HCT116 (cell line): ENCODE results near the gene SLC34A2. TPM values are rescaled to one million over a fixed set of nuclear protein-coding genes. Genes with fewer than 3 reads are reported as not detected.

Source experiments
- ATAC-seq: fragments of 200-7000 bp; cut with Tn5 transposase; 2 replicates; pipeline ENCODE4 v1.9.1; 2020; ENCODE audit warnings: mild to moderate bottlenecking, moderate library complexity
- BruUV-seq: library from RNA; stranded (reverse); fragments of 400-500 nt; replicated peaks from 2 replicates; lab custom pipeline; 2021; lab: Mats Ljungman, UMichigan
- CTCF ChIA-PET: fragments of 300-600 bp; sonication (Branson Sonifier 250); formaldehyde crosslinking; loops from one replicate; lab custom pipeline; 2021; ENCODE audit warnings: antibody characterized with exemption; lab: Charles Lee
- POLR2A ChIA-PET: fragments of 300-600, 350-600 bp; sonication (Branson Sonifier 250); formaldehyde crosslinking; loops from one replicate; lab custom pipeline; 2021; ENCODE audit warnings: antibody characterized with exemption; lab: Charles Lee
- RAD21 ChIA-PET, 2 experiments: fragments of 300-600 bp; sonication (Branson Sonifier 250); formaldehyde crosslinking; loops; one replicate each; lab custom pipeline; 2023; ENCODE audit warnings: low total read pairs in 2 of 2; ENCODE audit not compliant: uncharacterized antibody in 2 of 2, unreplicated experiment in 2 of 2, low non-redundant PET in 1 of 2; lab: Charles Lee
- DNase-seq: peaks from one replicate; pipeline ENCODE4 v3.0.0-alpha.2; 2010; ENCODE audit warnings: low read depth, low spot score
- H2AFZ ChIP-seq: fragments of 200-600 bp; shearing (Covaris generic), sonication (generic); 2 replicates; pipeline ENCODE4 v1.6.1; 2017; ENCODE audit warnings: low read depth, mixed run types, mixed read lengths, antibody characterized with exemption, low read length; ENCODE audit not compliant: poor library complexity, severe bottlenecking
- H3K27ac ChIP-seq: 2 replicates; pipeline ENCODE4 v1.5.1; 2012; ENCODE audit warnings: low read depth, low read length
- H3K27me3 ChIP-seq: fragments of 200-600 bp; sonication (generic); 2 replicates; pipeline ENCODE4 v1.6.1; 2016; ENCODE audit warnings: mixed run types, low read length, mixed read lengths; ENCODE audit not compliant: insufficient read depth
- H3K36me3 ChIP-seq, 2 experiments: fragments of 200-500 bp in 1 of 2; fragments of 200-600 bp in 1 of 2; sonication (Bioruptor generic) in 1 of 2; sonication (generic) in 1 of 2; 2 replicates each; pipeline versions ENCODE4 v1.5.1 to v1.6.1; 2014 to 2016; ENCODE audit warnings: low read length in 2 of 2, inconsistent platforms in 1 of 2, mixed read lengths in 1 of 2, mixed run types in 1 of 2; ENCODE audit not compliant: insufficient read depth in 2 of 2, control insufficient read depth in 1 of 2
- H3K4me1 ChIP-seq, 2 experiments: fragments of 200-600 bp in 1 of 2; sonication (generic) in 1 of 2; 2 replicates each; pipeline versions ENCODE4 v1.5.1 to v1.6.1; 2012 to 2017; ENCODE audit warnings: low read length in 2 of 2, inconsistent platforms in 1 of 2, mild to moderate bottlenecking in 1 of 2, mixed read lengths in 1 of 2, mixed run types in 1 of 2, moderate library complexity in 1 of 2; ENCODE audit not compliant: insufficient read depth in 2 of 2, control insufficient read depth in 1 of 2
- H3K4me2 ChIP-seq: fragments of 200-600 bp; sonication (generic); 2 replicates; pipeline ENCODE4 v1.6.1; 2017; ENCODE audit warnings: mixed run types, low read length, mixed read lengths
- H3K4me3 ChIP-seq, 2 experiments: fragments of 200-600 bp in 1 of 2; sonication (generic) in 1 of 2; replicated peaks in 1 of 2; 2 replicates each; pipeline ENCODE4 v1.5.1; 2011 to 2016; ENCODE audit warnings: low read length in 2 of 2, control low read depth in 1 of 2, low read depth in 1 of 2, mild to moderate bottlenecking in 1 of 2, mixed read lengths in 1 of 2, mixed run types in 1 of 2
- H3K79me2 ChIP-seq: fragments of 200-600 bp; sonication (generic); 2 replicates; pipeline ENCODE4 v1.6.1; 2017; ENCODE audit warnings: mild to moderate bottlenecking, mixed run types, low read length, moderate library complexity, mixed read lengths; ENCODE audit not compliant: insufficient read depth
- H3K9ac ChIP-seq: fragments of 200-600 bp; sonication (generic); 2 replicates; pipeline ENCODE4 v1.6.1; 2016; ENCODE audit warnings: low read length, mixed read lengths
- H3K9me2 ChIP-seq: fragments of 200-600 bp; sonication (generic), shearing (Covaris generic); 2 replicates; pipeline ENCODE4 v1.6.1; 2017; ENCODE audit warnings: mixed run types, mild to moderate bottlenecking, moderate library complexity; ENCODE audit not compliant: insufficient read depth
- H3K9me3 ChIP-seq, 2 experiments: fragments of 200-500 bp in 1 of 2; fragments of 200-600 bp in 1 of 2; sonication (Bioruptor generic) in 1 of 2; sonication (generic) in 1 of 2; 2 replicates each; pipeline ENCODE4 v1.6.1; 2014 to 2017; ENCODE audit warnings: low read length in 2 of 2, mixed read lengths in 2 of 2, inconsistent platforms in 1 of 2, low read depth in 1 of 2, mild to moderate bottlenecking in 1 of 2, mixed run types in 1 of 2, moderate library complexity in 1 of 2; ENCODE audit not compliant: control insufficient read depth in 1 of 2, insufficient read depth in 1 of 2
- H4K20me1 ChIP-seq: fragments of 200-600 bp; sonication (generic), shearing (Covaris generic); 2 replicates; pipeline ENCODE4 v1.6.1; 2017; ENCODE audit warnings: mixed run types, mild to moderate bottlenecking, moderate library complexity; ENCODE audit not compliant: insufficient read depth
- CBX3 ChIP-seq: IDR thresholded peaks from 2 replicates; pipeline ENCODE4 v1.6.1; 2012; ENCODE audit warnings: low read depth
- CEBPB ChIP-seq: IDR thresholded peaks from 2 replicates; pipeline ENCODE4 v1.6.1; 2012; ENCODE audit warnings: low read depth
- CTCF ChIP-seq, 3 experiments: fragments of 200-600 bp in 1 of 3; sonication (generic) in 1 of 3; IDR thresholded peaks in 2 of 3; conservative IDR thresholded peaks in 1 of 3; 2 replicates each; pipeline ENCODE4 v1.5.1; 2012 to 2017; ENCODE audit warnings: low read depth in 2 of 3, low read length in 2 of 3, antibody characterized with exemption in 1 of 3, borderline replicate concordance in 1 of 3, control low read depth in 1 of 3, mild to moderate bottlenecking in 1 of 3, mixed read lengths in 1 of 3, mixed run types in 1 of 3, moderate library complexity in 1 of 3; ENCODE audit not compliant: insufficient read depth in 1 of 3
- EGR1 ChIP-seq: IDR thresholded peaks from 2 replicates; pipeline ENCODE4 v1.6.1; 2012; ENCODE audit warnings: low read depth
- EZH2 ChIP-seq: fragments of 200-600 bp; sonication (generic); IDR thresholded peaks from 2 replicates; pipeline ENCODE4 v1.6.1; 2017; ENCODE audit warnings: antibody characterized with exemption, mixed run types
- FOSL1 ChIP-seq: IDR thresholded peaks from 2 replicates; pipeline ENCODE4 v1.6.1; 2012; ENCODE audit warnings: low read depth
- JUND ChIP-seq: IDR thresholded peaks from 2 replicates; pipeline ENCODE4 v1.6.1; 2012
- POLR2A ChIP-seq: IDR thresholded peaks from 2 replicates; pipeline ENCODE4 v1.7.0; 2011; ENCODE audit warnings: borderline replicate concordance; ENCODE audit not compliant: insufficient read depth, insufficient read length; ENCODE audit errors: extremely low read depth
- POLR2AphosphoS5 ChIP-seq: IDR thresholded peaks from 2 replicates; pipeline ENCODE4 v1.6.1; 2011; ENCODE audit warnings: mild to moderate bottlenecking, low read depth, low read length, moderate library complexity
- RAD21 ChIP-seq: IDR thresholded peaks from 2 replicates; pipeline ENCODE4 v1.6.1; 2012; ENCODE audit warnings: low read depth, mild to moderate bottlenecking
- REST ChIP-seq: IDR thresholded peaks from 2 replicates; pipeline ENCODE4 v1.6.1; 2012; ENCODE audit warnings: low read depth
- YY1 ChIP-seq: IDR thresholded peaks from 2 replicates; pipeline ENCODE4 v1.6.1; 2011; ENCODE audit warnings: low read length, low read depth, moderate library complexity, mild to moderate bottlenecking; ENCODE audit not compliant: insufficient replicate concordance; ENCODE audit errors: extremely low read depth
- ZFX ChIP-seq: fragments of 450-650 bp; IDR thresholded peaks from 2 replicates; pipeline ENCODE4 v1.6.1; 2017
- ZNF274 ChIP-seq: fragments of 200-500 bp; sonication (Bioruptor generic); IDR thresholded peaks from 2 replicates; pipeline ENCODE4 v1.6.1; 2014; ENCODE audit warnings: mild to moderate bottlenecking, low read depth, low read length, inconsistent platforms
- intact Hi-C: fragments of 100-400 bp; cut with micrococcal nuclease; formaldehyde crosslinking; loops from 2 replicates; pipeline ENCODE4 v1.10.0; 2022
- total RNA-seq: library from RNA; stranded (reverse); gene quantifications from one replicate; pipeline ENCODE4 v1.2.1, GENCODE V29; 2021; ENCODE audit not compliant: unreplicated experiment

SLC34A2 gene
- total RNA-seq, 1 experiment from 2014 or later, result 2.2 TPM

- ChIA-PET CTCF (no interaction called here), RAD21 (no interaction called here), POLR2A (no interaction called here)
- H3K9me3 ChIP-seq, result no peaks in the 10 kb centered on the region
- H3K4me3 ChIP-seq, result no peak overlapping the region
- H3K27ac ChIP-seq, result no peak overlapping the region
- ATAC-seq (no peak), DNase-seq (no peak)
- no peaks in the 10 kb centered on the region for H4K20me1 ChIP-seq
- H3K4me2 ChIP-seq, result no peak overlapping the region
- intact Hi-C loops, result no loop called here
- no peaks in the 10 kb centered on the region for H3K79me2 ChIP-seq
- H3K4me1 ChIP-seq, result no peaks in the 10 kb centered on the region
- no peak overlapping the region for H2AFZ ChIP-seq
- no peaks in the 10 kb centered on the region for H3K27me3 ChIP-seq
- no peaks in the 10 kb centered on the region for H3K36me3 ChIP-seq
- no peak overlapping the region for H3K9ac ChIP-seq
- no peak for TF ChIP-seq POLR2AphosphoS5
- no peak for TF ChIP-seq CBX3
- TF ChIP-seq FOSL1, result no peak
- TF ChIP-seq POLR2A, result no peak
- no peak for TF ChIP-seq EZH2
- no peak for TF ChIP-seq JUND
- no peak for TF ChIP-seq ZNF274
- TF ChIP-seq REST, result no peak
- TF ChIP-seq CEBPB, result no peak
- TF ChIP-seq ZFX, result no peak
- TF ChIP-seq YY1, result no peak
- TF ChIP-seq RAD21, result no peak
- TF ChIP-seq EGR1, result no peak
- TF ChIP-seq CTCF (IDR thresholded peaks at IDR 0.05 in 2 of 3, conservative IDR thresholded peaks at IDR 0.05 in 1 of 3; ENCODE audit: borderline replicate concordance in 1 of 3, insufficient read depth in 1 of 3, low read depth in 2 of 3, low read length in 2 of 3), result no peak
- no peaks in the 10 kb centered on the region for H3K9me2 ChIP-seq
- no TSS peak for BruUV-seq
These were observed 31.0 kb upstream of the SLC34A2 start for GRCh38 chr4:25624616-25625015.
